Measurements from ENCODE around the gene THTPA.
A peak's percentile ranks its signal among the peaks of the same experiment; 100 is the strongest.

THTPA gene

GRCh38 chr14:23556700-23557440, 799 bp downstream of the THTPA start:
- Histone ChIP-seq H3K4me1 (peaks cover 22 to 38% (median 30%) of the 10 kb centered on the region in 10 experiments), H3K4me2 (peak overlapping the region; percentile 85 to 99 (median 97)), H3K27ac (peak overlapping the region; percentile 88 to 96 (median 93)), H3K27me3 (no peaks in the 10 kb centered on the region), H3K9ac (peak overlapping the region; percentile 89 to 97 (median 93)), H3K9me3 (replicated peaks in 1 of 11) (no peaks in the 10 kb centered on the region), H3K4me3 (peak overlapping the region; percentile 71 to 87 (median 82)), H3K36me3 (peaks cover 34 to 43% (median 40%) of the 10 kb centered on the region in 11 experiments), H4K20me1 (peaks cover 0 to 41% (median 6%) of the 10 kb centered on the region in 11 experiments; a peak in 11 of 22 replicates)
- no peak; a peak in 1 of 22 replicates for TF ChIP-seq Cebpa-rat (IDR thresholded peaks at IDR 0.05)

- Histone ChIP-seq H3K36me3 (peaks cover 40 to 50% (median 46%) of the 10 kb centered on the region in 11 experiments), H3K27ac (peak overlapping the region in 6 of 11 experiments; percentile 8 to 96 (median 90); a peak in 4 of 22 replicates), H3K9me3 (replicated peaks in 1 of 11) (no peaks in the 10 kb centered on the region), H4K20me1 (peaks cover 0 to 47% (median 8%) of the 10 kb centered on the region in 11 experiments; a peak in 15 of 22 replicates), H3K4me3 (peak overlapping the region in 9 of 10 experiments; percentile 71 to 87 (median 82); a peak in 17 of 20 replicates), H3K9ac (peak overlapping the region in 10 of 11 experiments; percentile 89 to 97 (median 94); a peak in 20 of 22 replicates), H3K4me2 (peak overlapping the region; percentile 85 to 99 (median 97)), H3K4me1 (peaks cover 19 to 36% (median 28%) of the 10 kb centered on the region in 10 experiments), H3K27me3 (no peaks in the 10 kb centered on the region)
- TF ChIP-seq Cebpa-rat (IDR thresholded peaks at IDR 0.05), result no peak
These were observed 1.4 kb downstream of the THTPA start for GRCh38 chr14:23557521-23557920.

GRCh38 chr14:23557946-23558345, 1.9 kb downstream of the THTPA start:
- peaks cover 41 to 53% (median 49%) of the 10 kb centered on the region in 11 experiments for H3K36me3 ChIP-seq
- peak overlapping the region in 1 of 11 experiments; percentile 90; a peak in 2 of 22 replicates for H3K27ac ChIP-seq
- peak overlapping the region in 1 of 10 experiments; percentile 87; a peak in 1 of 20 replicates for H3K4me3 ChIP-seq
- H3K27me3 ChIP-seq, result no peaks in the 10 kb centered on the region
- H3K9ac ChIP-seq, result peak overlapping the region in 10 of 11 experiments; percentile 89 to 97 (median 94); a peak in 15 of 22 replicates
- no peaks in the 10 kb centered on the region for H3K9me3 ChIP-seq (replicated peaks in 1 of 11)
- peaks cover 19 to 38% (median 28%) of the 10 kb centered on the region in 10 experiments for H3K4me1 ChIP-seq
- peaks cover 0 to 51% (median 12%) of the 10 kb centered on the region in 11 experiments; a peak in 15 of 22 replicates for H4K20me1 ChIP-seq
- H3K4me2 ChIP-seq, result peak overlapping the region; percentile 85 to 99 (median 97); a peak in 21 of 22 replicates
- TF ChIP-seq Cebpa-rat (IDR thresholded peaks at IDR 0.05), result no peak

- Histone ChIP-seq H3K4me1 (peaks cover 19 to 44% (median 29%) of the 10 kb centered on the region in 10 experiments), H3K4me2 (peak overlapping the region in 10 of 11 experiments; percentile 85 to 99 (median 96); a peak in 9 of 22 replicates), H3K9ac (peak overlapping the region in 9 of 11 experiments; percentile 9 to 97 (median 93); a peak in 12 of 22 replicates), H3K27ac (peak overlapping the region in 1 of 11 experiments; percentile 90; a peak in 2 of 22 replicates), H3K36me3 (peaks cover 46 to 58% (median 54%) of the 10 kb centered on the region in 11 experiments), H3K9me3 (replicated peaks in 1 of 11) (no peaks in the 10 kb centered on the region), H4K20me1 (peaks cover 5 to 56% (median 16%) of the 10 kb centered on the region in 11 experiments; a peak in 17 of 22 replicates), H3K4me3 (no peak overlapping the region), H3K27me3 (no peaks in the 10 kb centered on the region)
- TF ChIP-seq Cebpa-rat (IDR thresholded peaks at IDR 0.05), result no peak
These were observed 2.4 kb downstream of the THTPA start for GRCh38 chr14:23558346-23559009.

- no peak for TF ChIP-seq Cebpa-rat (IDR thresholded peaks at IDR 0.05)
- Histone ChIP-seq H3K36me3 (peaks cover 54 to 66% (median 61%) of the 10 kb centered on the region in 11 experiments), H3K9me3 (replicated peaks in 1 of 11) (no peaks in the 10 kb centered on the region), H3K4me1 (peaks cover 19 to 49% (median 29%) of the 10 kb centered on the region in 10 experiments), H3K4me2 (no peak overlapping the region), H3K4me3 (no peak overlapping the region), H3K9ac (peak overlapping the region in 6 of 11 experiments; percentile 9 to 95 (median 65); a peak in 6 of 22 replicates), H3K27me3 (no peaks in the 10 kb centered on the region), H4K20me1 (peaks cover 6 to 64% (median 21%) of the 10 kb centered on the region in 11 experiments; a peak in 17 of 22 replicates), H3K27ac (0 out of 22 replicates have a peak overlapping the region, but pooled peaks of 1 of the 11 experiments have one; percentile 90)
These were observed 3.2 kb downstream of the THTPA start for GRCh38 chr14:23559010-23559925.

- H3K4me2 ChIP-seq, result no peak overlapping the region
- peaks cover 6 to 71% (median 21%) of the 10 kb centered on the region in 11 experiments; a peak in 17 of 22 replicates for H4K20me1 ChIP-seq
- 0 out of 22 replicates have a peak overlapping the region, but pooled peaks of 1 of the 11 experiments have one; percentile 6 for H3K27ac ChIP-seq
- H3K27me3 ChIP-seq, result no peaks in the 10 kb centered on the region
- TF ChIP-seq Cebpa-rat (IDR thresholded peaks at IDR 0.05), result no peak
- H3K4me3 ChIP-seq, result no peak overlapping the region
- H3K36me3 ChIP-seq, result peaks cover 62 to 74% (median 69%) of the 10 kb centered on the region in 11 experiments
- no peaks in the 10 kb centered on the region for H3K9me3 ChIP-seq (replicated peaks in 1 of 11)
- peaks cover 19 to 46% (median 28%) of the 10 kb centered on the region in 10 experiments for H3K4me1 ChIP-seq
- peak overlapping the region in 8 of 11 experiments; percentile 0 to 41 (median 13); a peak in 6 of 22 replicates for H3K9ac ChIP-seq
These were observed 4.0 kb downstream of the THTPA start for GRCh38 chr14:23559926-23560520.

- peaks cover 73 to 86% (median 79%) of the 10 kb centered on the region in 11 experiments for H3K36me3 ChIP-seq
- no peaks in the 10 kb centered on the region for H3K9me3 ChIP-seq (replicated peaks in 1 of 11)
- H3K4me2 ChIP-seq, result no peak overlapping the region
- H3K27ac ChIP-seq, result no peak overlapping the region; a peak in 1 of 22 replicates
- no peak overlapping the region for H3K4me3 ChIP-seq
- TF ChIP-seq Cebpa-rat (IDR thresholded peaks at IDR 0.05), result no peak
- H3K4me1 ChIP-seq, result peaks cover 20 to 46% (median 28%) of the 10 kb centered on the region in 10 experiments
- no peaks in the 10 kb centered on the region for H3K27me3 ChIP-seq
- peak overlapping the region in 4 of 11 experiments; percentile 14 to 44 (median 27); a peak in 4 of 22 replicates for H3K9ac ChIP-seq
- H4K20me1 ChIP-seq, result peaks cover 6 to 84% (median 24%) of the 10 kb centered on the region in 11 experiments; a peak in 17 of 22 replicates
These were observed 5.2 kb downstream of the THTPA start for GRCh38 chr14:23561259-23561658.
